K562 (cell line): ENCODE measurements around the gene SPIC. TPM values are rescaled to one million over a fixed set of nuclear protein-coding genes. Genes with fewer than 3 reads are reported as not detected.

ENCODE experiments used
- ATAC-seq: fragments of 200-7000 bp; cut with Tn5 transposase; 3 replicates; pipeline ENCODE4 v1.9.1; 2020; ENCODE audit warnings: moderate library complexity
- BruUV-seq: library from RNA; stranded (reverse); fragments of 400-500 nt; replicated peaks from 2 replicates; lab custom pipeline; 2021; lab: Mats Ljungman, UMichigan
- CTCF ChIA-PET: fragments of 300-600 bp; formaldehyde crosslinking; extraction: SDS; loops from one replicate; lab custom pipeline; 2021; ENCODE audit warnings: low intra/inter-chr PET ratio; lab: Yijun Ruan, JAX
- POLR2A ChIA-PET: fragments of 300-600, 350-650 bp; sonication (Branson Sonifier 250); formaldehyde crosslinking; extraction: SDS; loops from one replicate; lab custom pipeline; 2021; ENCODE audit warnings: antibody characterized with exemption, inconsistent platforms; lab: Yijun Ruan, JAX
- DNase-seq, 4 experiments: peaks; one replicate each; pipeline versions ENCODE4 v3.0.0 to v3.0.0-alpha.2; 2011 to 2018; ENCODE audit warnings: low spot score in 3 of 4, mixed read lengths in 3 of 4; ENCODE audit errors: extremely low read depth in 1 of 4
- FAIRE-seq: peaks from 2 replicates; lab custom pipeline; 2011; peaks lifted over from hg19 to GRCh38; lab: Jason Lieb, UNC
- H2AFZ ChIP-seq: 2 replicates; pipeline ENCODE4 v1.6.0; 2011; ENCODE audit warnings: low read depth, low read length, control low read depth, inconsistent platforms
- H3K27ac ChIP-seq: fragments of 200-600 bp; 3 replicates; pipeline ENCODE4 v1.8.0; 2011; ENCODE audit warnings: low read depth, mild to moderate bottlenecking, control low read depth, inconsistent platforms, low read length, moderate library complexity, mixed read lengths; ENCODE audit errors: extremely low read depth
- H3K27me3 ChIP-seq, 2 experiments: fragments of 300-600 bp in 1 of 2; 2 replicates in 1 of 2; 3 replicates in 1 of 2; pipeline versions ENCODE4 v1.6.0 to v1.8.0; 2011; ENCODE audit warnings: inconsistent platforms in 2 of 2, low read length in 2 of 2, mild to moderate bottlenecking in 1 of 2, mixed read lengths in 1 of 2, moderate library complexity in 1 of 2; ENCODE audit not compliant: control insufficient read depth in 2 of 2, insufficient read depth in 2 of 2
- H3K36me3 ChIP-seq: fragments of 300-600 bp; 3 replicates; pipeline ENCODE4 v1.8.0; 2011; ENCODE audit warnings: mild to moderate bottlenecking, low read length, inconsistent platforms; ENCODE audit not compliant: control insufficient read depth, insufficient read depth
- H3K4me1 ChIP-seq, 2 experiments: fragments of 200-600 bp in 1 of 2; replicated peaks in 1 of 2; 2 replicates in 1 of 2; 3 replicates in 1 of 2; pipeline versions ENCODE4 v1.5.1 to v1.8.0; 2011; ENCODE audit warnings: inconsistent platforms in 2 of 2, low read length in 2 of 2, mild to moderate bottlenecking in 1 of 2, mixed read lengths in 1 of 2, moderate library complexity in 1 of 2; ENCODE audit not compliant: control insufficient read depth in 2 of 2, insufficient read depth in 2 of 2
- H3K4me2 ChIP-seq: 2 replicates; pipeline ENCODE4 v1.6.1; 2011; ENCODE audit warnings: low read length, control low read depth, inconsistent platforms, mixed read lengths; ENCODE audit not compliant: insufficient read depth
- H3K4me3 ChIP-seq: fragments of 200-600 bp; sonication (generic), shearing (Covaris generic); 2 replicates; pipeline ENCODE4 v1.5.1; 2016; ENCODE audit warnings: control low read depth, inconsistent platforms
- H3K79me2 ChIP-seq: fragments of 200-600 bp; 3 replicates; pipeline ENCODE4 v1.8.0; 2011; ENCODE audit warnings: low read length, inconsistent platforms; ENCODE audit not compliant: control insufficient read depth, insufficient read depth
- H3K9ac ChIP-seq, 2 experiments: 2 replicates each; pipeline versions ENCODE4 v1.6.0 to v1.6.1; 2011; ENCODE audit warnings: low read depth in 2 of 2, low read length in 2 of 2, control low read depth in 1 of 2, inconsistent platforms in 1 of 2, mild to moderate bottlenecking in 1 of 2, mixed read lengths in 1 of 2; ENCODE audit not compliant: insufficient read depth in 1 of 2
- H3K9me1 ChIP-seq: one replicate; pipeline ENCODE4 v1.6.0; 2011; ENCODE audit warnings: inconsistent platforms, mild to moderate bottlenecking, low read length, moderate library complexity; ENCODE audit not compliant: control insufficient read depth, insufficient read depth
- H3K9me3 ChIP-seq: replicated peaks from 2 replicates; pipeline ENCODE4 v1.5.1; 2011; ENCODE audit warnings: low read depth, low read length, inconsistent platforms; ENCODE audit not compliant: control insufficient read depth, insufficient read depth
- H4K20me1 ChIP-seq: replicated peaks from 2 replicates; pipeline ENCODE4 v1.6.1; 2011; ENCODE audit warnings: low read length, inconsistent platforms, mixed read lengths; ENCODE audit not compliant: control insufficient read depth, insufficient read depth
- RERE ChIP-seq: sonication (generic); formaldehyde crosslinking; IDR thresholded peaks from 2 replicates; pipeline ENCODE4 v1.8.0; 2023; ENCODE audit warnings: missing genetic modification reagents, mild to moderate bottlenecking, borderline replicate concordance
- THRAP3 ChIP-seq: fragments of 450-650 bp; IDR thresholded peaks from 2 replicates; pipeline ENCODE4 v1.6.1; 2016; ENCODE audit warnings: mild to moderate bottlenecking, inconsistent platforms, borderline replicate concordance
- WGBS: fragments of 100-300 bp; shearing (Covaris generic); methylation state at CpG from one replicate; pipeline ENCODE4 v1.1.6; 2016; ENCODE audit warnings: low coverage, mixed read lengths; ENCODE audit not compliant: insufficient coverage; ENCODE audit errors: missing lambda C conversion rate; 5-methylcytosine and 5-hydroxymethylcytosine counted together
- in situ Hi-C: fragments of 300-500 bp; cut with MboI; formaldehyde crosslinking; loops from 4 replicates; pipeline ENCODE4 v1.15.0; 2018; ENCODE audit warnings: inconsistent platforms, mixed read lengths
- intact Hi-C: fragments of 100-400 bp; cut with micrococcal nuclease; formaldehyde crosslinking; loops from 2 replicates; pipeline ENCODE4 v1.14.2; 2022
- polyA plus RNA-seq, 8 experiments: library from polyadenylated mRNA; depleted of rRNA in 4 of 8; stranded (reverse) in 5 of 8; unstranded in 3 of 8; fragments of >200 nt; fragmentation: Nextera tagmentation in 2 of 8; fragmentation: Illumina TruSeq in 1 of 8; extraction: Ambion mirVana in 2 of 8; extraction: Trizol in 1 of 8; gene quantifications; 2 replicates each; pipeline versions ENCODE4 v1.2.1 to v1.2.3, GENCODE V29; 2011 to 2014; ENCODE audit warnings: inconsistent platforms in 1 of 8, missing spikeins in 1 of 8
- total RNA-seq, 7 experiments: library from RNA; depleted of rRNA in 6 of 7; stranded (reverse); fragments of >200 nt in 6 of 7; fragmentation: Illumina TruSeq in 2 of 7; extraction: Trizol in 2 of 7; gene quantifications; 2 replicates each; pipeline versions ENCODE4 v1.2.1 to v1.2.3, GENCODE V29; 2011 to 2021; ENCODE audit warnings: low replicate concordance in 1 of 7

SPIC gene
- total and polyA plus RNA-seq, 9 of the 15 experiments (the other 6 are each of a cell fraction or from before 2014, with no cell fraction given) = not detected

GRCh38 chr12:101430456-101430855 lies 44.7 kb upstream of the SPIC start:
- CTCF ChIA-PET = no interaction called here
- BruUV-seq = no TSS peak

More at GRCh38 chr12:101430456-101430855, 44.7 kb upstream of the SPIC start:
- no peak overlapping the region for H3K4me3 ChIP-seq
- DNase-seq = no peak
- intact Hi-C loops (no loop called here), in situ Hi-C loops (no loop called here)
- H3K27me3 ChIP-seq = peaks cover 18 to 24% of the 10 kb centered on the region in 2 experiments; a peak in 3 of 5 replicates
- no peak for ATAC-seq
- H3K9me1 ChIP-seq = no peaks in the 10 kb centered on the region
- no peak overlapping the region for H2AFZ ChIP-seq
- FAIRE-seq = no peak
- H3K4me1 ChIP-seq = no peaks in the 10 kb centered on the region
- POLR2A ChIA-PET = interaction anchor here (1.1 kb wide), 1 partner anchor 11 kb away, joined by 4 read pairs; no protein-coding TSS in a partner anchor
- H3K79me2 ChIP-seq = no peaks in the 10 kb centered on the region
- TF ChIP-seq RERE (CRISPR knock-in tag) (no peak), THRAP3 (no peak)
- TF ChIP-seq, all 486 proteins: peak for 0
- no peak overlapping the region for H3K4me2 ChIP-seq
- no peaks in the 10 kb centered on the region for H3K9me3 ChIP-seq
- no peaks in the 10 kb centered on the region for H4K20me1 ChIP-seq
- 0% methylated on average over 2 of the region's 2 CpGs for WGBS
- no peaks in the 10 kb centered on the region for H3K36me3 ChIP-seq
- no peak overlapping the region for H3K27ac ChIP-seq
- H3K9ac ChIP-seq = no peak overlapping the region
